ENCODE measurements around the gene KCNQ1. TPM values are rescaled to one million over a fixed set of nuclear protein-coding genes. Genes with fewer than 3 reads are reported as not detected.

Gene KCNQ1
- total RNA-seq, 1 experiment from 2014 or later, result 2.3 TPM

DNA sequence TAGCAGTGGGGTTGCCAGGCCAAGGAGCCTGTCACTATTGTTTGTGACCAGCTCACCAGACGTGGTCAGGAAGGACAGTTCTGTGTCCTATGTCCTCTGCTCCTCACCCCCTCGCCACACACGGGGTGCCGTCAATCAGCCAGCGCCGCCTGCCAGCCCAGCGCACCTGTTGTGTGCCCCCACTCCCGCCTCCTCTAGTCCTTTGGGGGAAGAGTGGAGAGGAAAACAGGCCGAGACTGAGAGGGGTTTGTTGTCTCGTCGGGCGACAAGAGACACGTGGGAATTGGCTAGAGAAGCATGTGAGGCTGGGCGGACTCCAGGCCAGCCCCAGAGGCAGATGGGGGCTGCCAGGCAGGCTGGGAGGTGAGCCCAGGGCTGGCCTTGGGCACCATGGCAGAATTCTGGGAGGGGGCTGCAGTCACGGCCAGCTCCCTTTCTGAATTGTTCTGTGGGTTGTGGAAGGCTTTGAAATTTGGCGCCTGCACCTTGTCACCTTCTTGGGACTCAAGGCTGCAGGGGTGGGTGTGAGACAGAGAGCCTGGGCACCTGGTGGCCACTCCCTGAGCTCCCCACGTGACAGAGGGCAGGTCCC is 258.1 kb downstream of the KCNQ1 start:
- Histone ChIP-seq H4K20me1 (ENCODE audit: control insufficient read depth, insufficient read depth, insufficient read length) (no peaks in the 10 kb centered on the region), H3K56ac (ENCODE audit: insufficient read length, low read depth, low read length) (no peak overlapping the region), H3K18ac (ENCODE audit: insufficient read length, low read depth, low read length) (no peak overlapping the region), H3K4me2 (ENCODE audit: insufficient read depth, insufficient read length, low read length) (no peak overlapping the region), H3K4me1 (ENCODE audit: insufficient read depth, low read length) (peaks cover 3% of the 10 kb centered on the region; the same call in 1 of the 2 replicates), H3K23me2 (ENCODE audit: insufficient read length, low read depth, low read length, poor library complexity, severe bottlenecking) (peaks cover 7% of the 10 kb centered on the region), H3K14ac (ENCODE audit: insufficient read depth, low read length) (no peak overlapping the region), H2AFZ (ENCODE audit: low read length) (no peak overlapping the region), H3K23ac (ENCODE audit: insufficient read length, low read depth, low read length) (no peak overlapping the region), H3K9ac (ENCODE audit: extremely low read depth, insufficient read length, low read length) (no peak overlapping the region), H3K27me3 (ENCODE audit: insufficient read depth, low read length) (no peaks in the 10 kb centered on the region; the same call in 1 of the 2 replicates), H4K8ac (replicated peaks; ENCODE audit: insufficient read length, low read depth, low read length) (no peak overlapping the region), H3T11ph (ENCODE audit: low read length) (no peak overlapping the region), H4K91ac (ENCODE audit: insufficient read length, low read depth, low read length) (no peak overlapping the region), H3K9me3 (ENCODE audit: control insufficient read depth, low read depth, low read length) (no peaks in the 10 kb centered on the region), H3K79me1 (ENCODE audit: insufficient read depth, low read depth, low read length, poor library complexity, severe bottlenecking) (no peaks in the 10 kb centered on the region), H2BK5ac (ENCODE audit: insufficient read length, low read length) (no peak overlapping the region), H3K79me2 (ENCODE audit: insufficient read depth, low read length) (no peaks in the 10 kb centered on the region; the same call in 1 of the 2 replicates), H3K27ac (ENCODE audit: insufficient read length, low read depth, low read length) (no peak overlapping the region), H2AK5ac (ENCODE audit: insufficient read length, low read length) (no peak overlapping the region), H3K4ac (ENCODE audit: low read depth, low read length) (no peak overlapping the region), H2BK120ac (ENCODE audit: low read depth, low read length, poor library complexity, severe bottlenecking) (no peak overlapping the region), H2BK12ac (ENCODE audit: insufficient read length, low read depth, low read length) (no peak overlapping the region), H2BK15ac (ENCODE audit: low read depth, low read length) (no peak overlapping the region), H2BK20ac (ENCODE audit: low read depth, low read length, poor library complexity, severe bottlenecking) (no peak overlapping the region), H4K5ac (ENCODE audit: insufficient read length, low read depth, low read length) (no peak overlapping the region)
- Mint-ChIP-seq H3K4me3 (0 out of 5 replicates have a peak overlapping the region, but pooled peaks of 1 of the 2 experiments have one; percentile 26), H3K27me3 (ENCODE audit: low read depth) (peaks cover 83% of the 10 kb centered on the region), H3K36me3 (ENCODE audit: insufficient read depth in 1 of 3, low read depth in 3 of 3) (peaks cover 2 to 28% (median 19%) of the 10 kb centered on the region in 3 experiments; a peak in 6 of 7 replicates), H3K9me3 (peaks cover 16 to 20% of the 10 kb centered on the region in 2 experiments), H3K27ac (peak overlapping the region in 2 of 3 experiments; percentile 49 to 74; a peak in 2 of 7 replicates), H3K4me1 (peaks cover 44 to 47% of the 10 kb centered on the region in 2 experiments)
- no CpG with 5 or more reads among the region's 17 CpGs for WGBS (ENCODE audit: extremely low coverage, insufficient read length, low lambda C conversion rate)
- DNase-seq, result no peak
- TF ChIP-seq, protein P1, sequence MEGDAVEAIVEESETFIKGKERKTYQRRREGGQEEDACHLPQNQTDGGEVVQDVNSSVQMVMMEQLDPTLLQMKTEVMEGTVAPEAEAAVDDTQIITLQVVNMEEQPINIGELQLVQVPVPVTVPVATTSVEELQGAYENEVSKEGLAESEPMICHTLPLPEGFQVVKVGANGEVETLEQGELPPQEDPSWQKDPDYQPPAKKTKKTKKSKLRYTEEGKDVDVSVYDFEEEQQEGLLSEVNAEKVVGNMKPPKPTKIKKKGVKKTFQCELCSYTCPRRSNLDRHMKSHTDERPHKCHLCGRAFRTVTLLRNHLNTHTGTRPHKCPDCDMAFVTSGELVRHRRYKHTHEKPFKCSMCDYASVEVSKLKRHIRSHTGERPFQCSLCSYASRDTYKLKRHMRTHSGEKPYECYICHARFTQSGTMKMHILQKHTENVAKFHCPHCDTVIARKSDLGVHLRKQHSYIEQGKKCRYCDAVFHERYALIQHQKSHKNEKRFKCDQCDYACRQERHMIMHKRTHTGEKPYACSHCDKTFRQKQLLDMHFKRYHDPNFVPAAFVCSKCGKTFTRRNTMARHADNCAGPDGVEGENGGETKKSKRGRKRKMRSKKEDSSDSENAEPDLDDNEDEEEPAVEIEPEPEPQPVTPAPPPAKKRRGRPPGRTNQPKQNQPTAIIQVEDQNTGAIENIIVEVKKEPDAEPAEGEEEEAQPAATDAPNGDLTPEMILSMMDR (conservative IDR thresholded peaks at IDR 0.05), result no peak

Data from H9 (cell line).